Lower lobe of right lung (tissue), 2 donors: Measurements from ENCODE around the gene SLIT3. TPM values are rescaled to one million over a fixed set of nuclear protein-coding genes. Genes with fewer than 3 reads are reported as not detected.

Experiments used
- ATAC-seq, 2 donors: fragments of 200-7000 bp; cut with Tn5 transposase; one replicate each; pipeline ENCODE4 v1.9.1; 2020 to 2022; ENCODE audit warnings: mild to moderate bottlenecking in 2 of 2, moderate library complexity in 2 of 2
- DNase-seq: peaks from one replicate; pipeline ENCODE4 v3.0.0-alpha.2; 2020
- H3K27ac ChIP-seq: fragments of 200-600 bp; one replicate; pipeline ENCODE4 v1.8.0; 2022
- H3K27me3 ChIP-seq: fragments of 200-600 bp; one replicate; pipeline ENCODE4 v1.8.0; 2022; ENCODE audit warnings: low read depth
- H3K36me3 ChIP-seq: fragments of 200-600 bp; one replicate; pipeline ENCODE4 v1.8.0; 2022; ENCODE audit warnings: mild to moderate bottlenecking
- H3K4me1 ChIP-seq: fragments of 200-600 bp; one replicate; pipeline ENCODE4 v1.8.0; 2022
- H3K4me3 ChIP-seq: fragments of 200-600 bp; one replicate; pipeline ENCODE4 v1.8.0; 2022; ENCODE audit warnings: mild to moderate bottlenecking
- H3K9me3 ChIP-seq: fragments of 200-600 bp; one replicate; pipeline ENCODE4 v1.8.0; 2022
- intact Hi-C: fragments of 100-400 bp; cut with DNase I; formaldehyde crosslinking; loops from one replicate; pipeline ENCODE4 v1.11.0; 2022
- total RNA-seq: library from RNA; stranded (reverse); fragmentation: NEBNext Ultra II Directional; extraction: Animal tissue kit (Norgen Biotek cat#: 25700); gene quantifications from one replicate; pipeline ENCODE4 v1.2.1, GENCODE V29; 2021
- TF ChIP-seq, protein P1 (sequence below): fragments of 200-600 bp; IDR thresholded peaks from one replicate; pipeline ENCODE4 v1.8.0; 2022; ENCODE audit warnings: antibody characterized with exemption, mild to moderate bottlenecking
- donor health status: DM: no; HTN: yes; CAD: no; lungs with severe emphysema.

SLIT3 gene
- total RNA-seq, 1 donor from 2014 or later, result 48.6 TPM

DNA sequence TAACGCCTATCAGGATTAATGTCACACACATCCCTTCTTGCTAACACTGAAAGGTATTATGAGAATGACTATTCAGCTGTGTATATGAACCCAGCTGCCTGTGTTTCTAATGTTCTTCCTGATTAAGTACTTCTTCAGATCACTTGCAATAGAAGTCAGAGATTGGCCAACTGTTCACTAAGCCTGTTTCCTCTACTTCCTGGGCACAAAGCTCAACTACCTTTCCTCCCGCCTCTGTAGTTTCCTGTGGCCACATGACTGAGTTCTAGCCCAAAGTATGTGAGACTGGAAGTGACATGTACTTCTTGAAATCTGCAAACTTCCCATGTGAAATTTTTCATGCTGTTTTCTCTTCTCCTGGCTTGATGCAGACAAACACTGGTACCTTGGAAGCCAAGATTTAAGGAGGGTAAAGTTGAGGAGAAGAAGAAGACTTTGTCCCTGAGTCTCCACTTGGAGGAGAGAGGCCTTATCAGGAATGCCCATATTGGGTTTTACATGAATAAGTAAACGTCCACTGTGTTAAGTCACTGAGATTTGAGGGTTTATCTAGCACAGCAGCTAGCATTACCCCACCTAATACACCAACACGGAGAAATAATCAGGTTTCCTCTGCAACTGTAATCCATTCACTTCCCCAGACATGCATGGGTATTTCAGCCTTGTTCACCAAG lies 58.6 kb downstream of the SLIT3 start:
- ATAC-seq (no peak), DNase-seq (no peak)
- intact Hi-C loops, result no loop called here
- H3K4me3 ChIP-seq, result no peak overlapping the region
- H3K27me3 ChIP-seq, result no peaks in the 10 kb centered on the region
- H3K4me1 ChIP-seq, result no peaks in the 10 kb centered on the region
- TF ChIP-seq, protein P1, sequence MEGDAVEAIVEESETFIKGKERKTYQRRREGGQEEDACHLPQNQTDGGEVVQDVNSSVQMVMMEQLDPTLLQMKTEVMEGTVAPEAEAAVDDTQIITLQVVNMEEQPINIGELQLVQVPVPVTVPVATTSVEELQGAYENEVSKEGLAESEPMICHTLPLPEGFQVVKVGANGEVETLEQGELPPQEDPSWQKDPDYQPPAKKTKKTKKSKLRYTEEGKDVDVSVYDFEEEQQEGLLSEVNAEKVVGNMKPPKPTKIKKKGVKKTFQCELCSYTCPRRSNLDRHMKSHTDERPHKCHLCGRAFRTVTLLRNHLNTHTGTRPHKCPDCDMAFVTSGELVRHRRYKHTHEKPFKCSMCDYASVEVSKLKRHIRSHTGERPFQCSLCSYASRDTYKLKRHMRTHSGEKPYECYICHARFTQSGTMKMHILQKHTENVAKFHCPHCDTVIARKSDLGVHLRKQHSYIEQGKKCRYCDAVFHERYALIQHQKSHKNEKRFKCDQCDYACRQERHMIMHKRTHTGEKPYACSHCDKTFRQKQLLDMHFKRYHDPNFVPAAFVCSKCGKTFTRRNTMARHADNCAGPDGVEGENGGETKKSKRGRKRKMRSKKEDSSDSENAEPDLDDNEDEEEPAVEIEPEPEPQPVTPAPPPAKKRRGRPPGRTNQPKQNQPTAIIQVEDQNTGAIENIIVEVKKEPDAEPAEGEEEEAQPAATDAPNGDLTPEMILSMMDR, result no peak
- H3K9me3 ChIP-seq, result peaks cover 10% of the 10 kb centered on the region
- no peak overlapping the region for H3K27ac ChIP-seq
- H3K36me3 ChIP-seq, result no peaks in the 10 kb centered on the region

DNA sequence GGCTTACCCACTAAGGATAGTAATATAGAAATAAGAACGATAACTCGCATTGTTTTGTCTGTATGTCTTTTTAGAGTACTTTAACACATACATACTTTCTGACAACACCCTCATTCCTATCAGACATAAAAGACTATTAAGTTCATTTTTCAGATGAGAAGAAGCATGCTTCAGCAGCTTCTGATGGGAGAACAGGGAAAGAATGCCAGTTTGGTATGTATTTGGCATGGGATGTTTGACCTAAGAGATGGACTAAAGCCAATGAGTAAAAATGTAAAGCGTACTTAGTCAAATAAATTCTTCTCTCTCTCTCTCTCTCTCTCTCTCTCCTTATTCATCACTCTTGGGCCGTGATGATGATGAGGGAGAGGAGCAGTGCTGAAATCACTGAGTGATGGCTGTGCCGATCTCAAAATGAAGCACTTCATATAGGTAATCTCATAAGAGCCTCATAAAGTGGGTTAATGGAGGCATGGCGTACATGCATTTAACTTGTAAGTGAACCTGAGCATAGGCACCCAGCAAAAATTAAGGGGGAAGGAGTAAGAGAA lies 71.5 kb downstream of the SLIT3 start:
- intact Hi-C loops, result no loop called here
- Histone ChIP-seq H3K27me3 (no peaks in the 10 kb centered on the region), H3K36me3 (no peaks in the 10 kb centered on the region), H3K27ac (no peak overlapping the region), H3K4me1 (no peaks in the 10 kb centered on the region), H3K4me3 (no peak overlapping the region), H3K9me3 (no peaks in the 10 kb centered on the region)
- DNase-seq, result no peak
- ATAC-seq, result no peak
- TF ChIP-seq, protein P1, result no peak

DNA sequence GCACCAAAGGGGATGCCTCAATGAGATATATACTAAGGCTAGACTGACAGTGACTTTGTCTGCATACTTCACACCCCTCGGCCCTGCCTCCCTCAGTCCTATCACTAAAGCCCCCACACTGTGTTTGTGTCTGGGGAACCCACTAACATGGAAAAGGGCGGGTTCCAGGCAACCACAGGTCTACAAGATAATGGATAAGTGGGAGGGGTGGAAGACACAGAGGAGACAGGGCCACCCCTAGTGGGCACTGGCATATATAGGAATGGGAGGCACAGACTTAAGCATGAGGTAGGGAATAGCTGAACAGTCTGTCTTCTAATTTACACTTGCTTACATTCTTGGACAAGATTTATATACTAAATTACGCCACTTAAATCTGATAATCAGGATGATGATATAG lies 74.0 kb downstream of the SLIT3 start:
- TF ChIP-seq, protein P1, result no peak
- ATAC-seq, result no peak
- Histone ChIP-seq H3K27me3 (no peaks in the 10 kb centered on the region), H3K4me1 (no peaks in the 10 kb centered on the region), H3K9me3 (no peaks in the 10 kb centered on the region), H3K27ac (no peak overlapping the region), H3K4me3 (no peak overlapping the region), H3K36me3 (no peaks in the 10 kb centered on the region)
- DNase-seq, result no peak
- intact Hi-C loops, result no loop called here

DNA sequence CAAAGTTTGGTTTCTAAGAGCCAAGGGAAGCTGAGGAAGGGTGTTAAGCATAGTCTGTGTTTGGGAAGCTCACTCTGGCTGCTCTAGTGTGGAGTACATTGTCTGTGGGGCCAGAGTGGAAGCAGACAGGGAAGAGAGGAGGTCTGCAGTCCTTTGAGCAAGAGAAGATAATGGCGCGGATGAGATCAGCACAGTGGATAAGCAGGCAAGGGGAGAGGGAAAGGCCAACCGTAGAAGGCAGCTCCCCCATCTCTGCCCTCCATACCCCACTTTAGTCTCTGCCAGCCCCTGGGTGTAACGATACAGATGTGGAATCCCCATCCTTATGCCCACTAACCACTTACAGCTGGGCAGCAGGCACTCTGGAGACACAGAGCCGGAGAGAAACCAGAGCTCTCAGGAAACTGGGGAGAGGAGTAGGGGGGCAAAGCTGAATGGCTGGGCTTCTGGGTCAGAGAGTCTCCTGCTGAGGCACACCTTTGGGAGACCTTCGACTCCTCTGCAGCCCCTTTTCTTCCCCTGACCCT lies 75.0 kb downstream of the SLIT3 start:
- H3K36me3 ChIP-seq, result no peaks in the 10 kb centered on the region
- DNase-seq (no peak), ATAC-seq (no peak)
- TF ChIP-seq, protein P1, result no peak
- no peaks in the 10 kb centered on the region for H3K4me1 ChIP-seq
- no peaks in the 10 kb centered on the region for H3K9me3 ChIP-seq
- intact Hi-C loops, result no loop called here
- no peaks in the 10 kb centered on the region for H3K27me3 ChIP-seq
- no peak overlapping the region for H3K4me3 ChIP-seq
- H3K27ac ChIP-seq, result no peak overlapping the region

DNA sequence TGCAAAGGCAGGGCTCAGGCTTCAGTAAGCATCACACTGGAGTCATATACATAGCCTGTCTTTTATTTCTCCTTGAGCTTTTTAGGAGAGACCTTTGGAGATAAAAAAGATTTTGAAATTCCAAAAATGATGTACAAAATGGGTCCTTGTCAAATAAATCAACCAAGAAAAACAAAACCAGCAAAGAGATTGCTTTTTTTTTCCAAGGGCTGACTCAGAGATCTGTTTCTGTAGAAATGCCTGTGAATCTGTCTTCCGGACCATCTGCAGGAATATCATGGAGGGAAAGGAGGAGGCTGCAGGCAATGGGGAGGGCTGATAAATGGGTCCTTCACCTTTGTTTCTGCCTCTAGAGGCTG lies 77.4 kb downstream of the SLIT3 start:
- intact Hi-C loops, result no loop called here
- no peak for DNase-seq
- Histone ChIP-seq H3K27me3 (no peaks in the 10 kb centered on the region), H3K4me1 (no peaks in the 10 kb centered on the region), H3K27ac (no peak overlapping the region), H3K4me3 (no peak overlapping the region), H3K36me3 (no peaks in the 10 kb centered on the region), H3K9me3 (no peaks in the 10 kb centered on the region)
- ATAC-seq, result no peak
- TF ChIP-seq, protein P1, result no peak
